Measurements from ENCODE around the gene SORL1.

The SORL1 gene

DNA sequence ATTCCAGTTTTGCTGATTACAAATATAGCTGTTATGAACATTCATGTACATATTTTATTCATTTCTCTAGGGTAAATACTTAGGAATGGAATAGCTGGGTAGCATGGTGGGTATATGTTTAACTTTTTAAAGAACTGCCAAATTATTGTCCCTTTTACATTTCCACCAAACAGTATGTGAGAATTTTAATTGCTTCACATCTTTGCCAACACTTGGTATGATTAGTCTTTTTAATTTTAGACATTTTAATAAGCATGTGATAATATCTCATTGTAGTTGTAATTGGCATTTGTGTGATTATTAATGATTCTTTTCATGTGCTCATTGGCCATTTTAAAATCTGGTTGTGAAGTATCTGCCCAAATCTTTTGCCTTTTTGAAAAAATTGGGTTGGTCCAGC, 73.3 kb downstream of the SORL1 start:
- TF ChIP-seq POLR2A (IDR thresholded peaks at IDR 0.05; ENCODE audit: extremely low read depth, insufficient read length) (no peak), MYC (IDR thresholded peaks at IDR 0.05; ENCODE audit: low read depth, low read length) (no peak)
- TF ChIP-seq, protein P1, sequence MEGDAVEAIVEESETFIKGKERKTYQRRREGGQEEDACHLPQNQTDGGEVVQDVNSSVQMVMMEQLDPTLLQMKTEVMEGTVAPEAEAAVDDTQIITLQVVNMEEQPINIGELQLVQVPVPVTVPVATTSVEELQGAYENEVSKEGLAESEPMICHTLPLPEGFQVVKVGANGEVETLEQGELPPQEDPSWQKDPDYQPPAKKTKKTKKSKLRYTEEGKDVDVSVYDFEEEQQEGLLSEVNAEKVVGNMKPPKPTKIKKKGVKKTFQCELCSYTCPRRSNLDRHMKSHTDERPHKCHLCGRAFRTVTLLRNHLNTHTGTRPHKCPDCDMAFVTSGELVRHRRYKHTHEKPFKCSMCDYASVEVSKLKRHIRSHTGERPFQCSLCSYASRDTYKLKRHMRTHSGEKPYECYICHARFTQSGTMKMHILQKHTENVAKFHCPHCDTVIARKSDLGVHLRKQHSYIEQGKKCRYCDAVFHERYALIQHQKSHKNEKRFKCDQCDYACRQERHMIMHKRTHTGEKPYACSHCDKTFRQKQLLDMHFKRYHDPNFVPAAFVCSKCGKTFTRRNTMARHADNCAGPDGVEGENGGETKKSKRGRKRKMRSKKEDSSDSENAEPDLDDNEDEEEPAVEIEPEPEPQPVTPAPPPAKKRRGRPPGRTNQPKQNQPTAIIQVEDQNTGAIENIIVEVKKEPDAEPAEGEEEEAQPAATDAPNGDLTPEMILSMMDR (IDR thresholded peaks at IDR 0.05; ENCODE audit: low read depth, low read length): no peak
- TF ChIP-seq, protein P2, sequence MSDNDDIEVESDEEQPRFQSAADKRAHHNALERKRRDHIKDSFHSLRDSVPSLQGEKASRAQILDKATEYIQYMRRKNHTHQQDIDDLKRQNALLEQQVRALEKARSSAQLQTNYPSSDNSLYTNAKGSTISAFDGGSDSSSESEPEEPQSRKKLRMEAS (IDR thresholded peaks at IDR 0.05; ENCODE audit: low read depth, low read length): no peak
- no peak for DNase-seq (ENCODE audit: low read depth)
- H3K4me3 ChIP-seq (ENCODE audit: low read depth, low read length): no peak overlapping the region

DNA sequence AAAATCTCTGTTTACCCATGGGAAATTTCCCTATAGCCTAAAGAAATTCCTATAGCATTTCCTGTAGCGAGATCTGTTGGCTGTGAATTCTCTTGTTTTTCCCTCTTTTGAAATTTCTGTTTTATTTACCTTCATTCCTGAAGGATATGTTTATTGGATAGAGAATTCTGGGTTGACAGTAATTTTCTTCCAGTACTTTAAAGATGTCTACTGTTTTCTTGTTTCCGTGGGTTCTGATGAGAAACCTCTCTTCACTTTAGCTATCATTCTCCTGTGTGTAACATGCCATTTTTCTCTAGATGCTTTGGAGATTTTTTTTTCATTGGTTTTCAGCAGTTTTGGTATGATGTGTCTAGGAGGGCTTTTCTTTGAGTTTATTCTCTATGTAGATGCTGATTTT, 78.1 kb downstream of the SORL1 start:
- no peak overlapping the region for H3K4me3 ChIP-seq (ENCODE audit: low read depth, low read length)
- DNase-seq (ENCODE audit: low read depth): no peak
- TF ChIP-seq, protein P2 (IDR thresholded peaks at IDR 0.05; ENCODE audit: low read depth, low read length): no peak
- no peak for TF ChIP-seq MYC (IDR thresholded peaks at IDR 0.05; ENCODE audit: low read depth, low read length)
- TF ChIP-seq, protein P1 (IDR thresholded peaks at IDR 0.05; ENCODE audit: low read depth, low read length): no peak
- TF ChIP-seq POLR2A (IDR thresholded peaks at IDR 0.05; ENCODE audit: extremely low read depth, insufficient read length): no peak

DNA sequence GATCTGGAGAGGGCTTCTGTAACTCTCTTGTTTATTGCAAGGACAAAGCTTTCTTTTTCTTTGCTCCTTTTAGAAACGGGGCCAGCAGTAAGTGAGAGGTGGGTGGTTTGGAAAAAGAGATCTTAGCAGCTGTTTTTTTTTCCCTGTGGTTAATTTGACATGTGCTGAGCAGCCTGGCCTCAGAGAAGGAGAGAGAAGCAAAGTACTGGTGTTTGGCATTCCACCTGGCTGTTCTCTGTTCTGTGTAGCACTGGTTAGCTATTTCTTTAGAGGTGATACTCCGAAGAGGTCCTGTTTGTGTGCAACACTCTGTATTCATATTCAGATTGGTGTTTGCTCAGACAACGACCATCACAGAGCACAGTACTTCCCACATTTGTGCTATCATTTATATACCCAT, 81.5 kb downstream of the SORL1 start:
- TF ChIP-seq, protein P2 (IDR thresholded peaks at IDR 0.05; ENCODE audit: low read depth, low read length): no peak
- TF ChIP-seq, protein P1 (IDR thresholded peaks at IDR 0.05; ENCODE audit: low read depth, low read length): no peak
- TF ChIP-seq MYC (IDR thresholded peaks at IDR 0.05; ENCODE audit: low read depth, low read length) (no peak), POLR2A (IDR thresholded peaks at IDR 0.05; ENCODE audit: extremely low read depth, insufficient read length) (no peak)
- no peak overlapping the region for H3K4me3 ChIP-seq (ENCODE audit: low read depth, low read length)
- DNase-seq (ENCODE audit: low read depth): no peak

DNA sequence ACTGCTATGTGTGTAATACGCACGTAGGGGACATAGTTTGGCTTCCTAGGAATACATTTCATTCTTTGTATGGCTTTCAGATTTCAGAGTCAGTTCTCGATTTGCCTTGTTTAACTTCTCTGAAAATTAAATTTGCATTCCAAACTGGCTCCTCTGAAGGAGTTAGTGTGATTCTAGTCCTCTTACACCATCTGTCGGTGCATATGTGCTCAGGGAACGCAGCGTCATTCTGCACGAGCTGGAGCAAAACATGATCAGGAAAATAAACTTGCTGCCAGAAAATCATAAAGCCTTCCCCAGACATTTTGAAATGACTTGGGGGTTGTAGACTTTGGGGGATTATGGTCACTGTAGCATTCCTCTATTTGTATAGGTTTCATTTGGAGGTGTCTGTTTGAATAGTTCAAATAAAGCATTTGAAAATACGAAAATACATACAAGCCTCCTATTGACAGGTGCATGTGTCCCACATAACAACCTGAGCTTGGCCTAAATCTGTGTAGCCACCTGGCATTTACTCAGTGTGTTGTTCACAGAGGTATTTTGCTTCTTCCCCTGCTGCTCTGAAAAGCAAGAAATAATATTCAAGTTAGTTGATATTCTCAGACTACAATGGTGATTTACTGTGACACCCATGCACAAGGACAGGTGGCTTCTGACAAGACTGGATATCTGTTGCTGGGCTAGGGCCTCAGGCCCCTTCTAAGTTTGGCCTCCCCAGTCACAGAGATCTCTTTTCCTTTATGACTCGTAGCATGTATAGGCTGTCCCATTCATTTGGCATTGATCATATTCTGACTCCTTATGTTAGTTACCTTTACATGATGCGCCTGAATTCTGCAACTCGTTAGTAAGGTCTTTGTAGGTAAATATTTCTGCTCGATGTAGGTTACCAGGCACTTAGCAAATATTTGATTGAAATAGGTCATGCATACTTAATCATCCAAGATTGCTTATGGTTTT, 82.3 kb downstream of the SORL1 start:
- no peak for DNase-seq (ENCODE audit: low read depth)
- TF ChIP-seq MYC (IDR thresholded peaks at IDR 0.05; ENCODE audit: low read depth, low read length): no peak
- TF ChIP-seq, protein P1 (IDR thresholded peaks at IDR 0.05; ENCODE audit: low read depth, low read length): no peak
- TF ChIP-seq, protein P2 (IDR thresholded peaks at IDR 0.05; ENCODE audit: low read depth, low read length): no peak
- TF ChIP-seq POLR2A (IDR thresholded peaks at IDR 0.05; ENCODE audit: extremely low read depth, insufficient read length): no peak
- H3K4me3 ChIP-seq (ENCODE audit: low read depth, low read length): no peak overlapping the region

DNA sequence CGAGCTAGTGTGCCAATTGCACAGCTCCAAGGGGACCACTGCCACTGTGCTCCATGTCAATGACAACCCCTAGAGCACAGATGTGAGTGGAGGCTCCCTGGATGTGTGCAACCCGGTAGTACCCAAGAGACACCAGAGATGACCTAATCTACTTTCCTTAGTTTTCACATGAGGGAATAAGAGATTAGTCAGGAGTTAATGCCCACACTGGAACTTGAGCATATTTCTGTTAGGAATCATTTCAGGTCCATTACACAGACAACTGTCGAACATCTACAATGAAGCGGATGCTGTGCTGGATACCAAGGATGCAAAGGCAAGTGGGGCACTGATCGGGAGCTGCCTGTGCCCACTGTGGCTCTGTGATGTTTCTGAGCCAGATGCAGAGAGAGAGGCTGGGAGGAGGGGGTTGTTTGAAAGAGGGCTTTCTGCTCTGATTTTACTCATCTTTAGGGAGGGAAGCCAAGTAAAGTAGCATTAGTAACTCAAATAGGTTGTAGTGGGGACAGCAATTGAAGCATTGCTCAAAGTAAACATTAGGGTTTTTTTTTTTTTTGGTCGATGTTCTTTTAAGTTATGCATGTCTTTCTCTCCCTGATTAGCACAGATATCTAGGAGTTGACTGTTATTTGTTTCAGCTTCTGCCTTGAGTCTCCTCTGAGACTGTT, 83.1 kb downstream of the SORL1 start:
- H3K4me3 ChIP-seq (ENCODE audit: low read depth, low read length): no peak overlapping the region
- no peak for TF ChIP-seq MYC (IDR thresholded peaks at IDR 0.05; ENCODE audit: low read depth, low read length)
- TF ChIP-seq, protein P1 (IDR thresholded peaks at IDR 0.05; ENCODE audit: low read depth, low read length): no peak
- TF ChIP-seq, protein P2 (IDR thresholded peaks at IDR 0.05; ENCODE audit: low read depth, low read length): no peak
- TF ChIP-seq POLR2A (IDR thresholded peaks at IDR 0.05; ENCODE audit: extremely low read depth, insufficient read length): no peak
- DNase-seq (ENCODE audit: low read depth): no peak
